ENCODE results near the gene RPL41. TPM values are rescaled to one million over a fixed set of nuclear protein-coding genes. Genes with fewer than 3 reads are reported as not detected.
"Not testable (repeated sequence)": the region's sequence is repeated elsewhere in the genome, so short reads cannot be mapped to it uniquely, and the experiment has no call there.

RPL41 gene
- 1,895 and 2,713 TPM in 2 replicates for total RNA-seq

GRCh38 chr12:56116267-56117081 lies at the start of gene RPL41:
TSS of gene RPL41 (plus strand) at chr12:56116633.
- peak; percentile 92 for DNase-seq (ENCODE audit: extremely low read depth, low read depth, low spot score)

- DNase-seq (ENCODE audit: extremely low read depth, low read depth, low spot score) = no peak
Measured at GRCh38 chr12:56071648-56072047, 44.8 kb upstream of the RPL41 start.

GRCh38 chr12:56074396-56074795 lies 42.0 kb upstream of the RPL41 start:
- DNase-seq (ENCODE audit: extremely low read depth, low read depth, low spot score) = no peak

- not testable (repeated sequence) for DNase-seq (ENCODE audit: extremely low read depth, low read depth, low spot score)
Measured at GRCh38 chr12:56077966-56078365, 38.5 kb upstream of the RPL41 start.

GRCh38 chr12:56078427-56078826 lies 38.0 kb upstream of the RPL41 start:
- DNase-seq (ENCODE audit: extremely low read depth, low read depth, low spot score) = no peak

GRCh38 chr12:56078931-56079722 lies 37.3 kb upstream of the RPL41 start:
- DNase-seq (ENCODE audit: extremely low read depth, low read depth, low spot score) = no peak

GRCh38 chr12:56079723-56080555 lies 36.5 kb upstream of the RPL41 start, which contains the start of gene ERBB3:
TSS of gene ERBB3 (plus strand) at chr12:56080165. CDS start at chr12:56080301, 136 bp downstream.
- no peak for DNase-seq (ENCODE audit: extremely low read depth, low read depth, low spot score)

GRCh38 chr12:56080556-56081138 lies 35.8 kb upstream of the RPL41 start:
- DNase-seq (ENCODE audit: extremely low read depth, low read depth, low spot score) = no peak

- DNase-seq (ENCODE audit: extremely low read depth, low read depth, low spot score) = no peak
Measured at GRCh38 chr12:56081393-56082347, 34.8 kb upstream of the RPL41 start.

GRCh38 chr12:56082382-56082781 lies 34.1 kb upstream of the RPL41 start:
- no peak for DNase-seq (ENCODE audit: extremely low read depth, low read depth, low spot score)

- no peak for DNase-seq (ENCODE audit: extremely low read depth, low read depth, low spot score)
Measured at GRCh38 chr12:56082967-56083366, 33.5 kb upstream of the RPL41 start.

- no peak for DNase-seq (ENCODE audit: extremely low read depth, low read depth, low spot score)
Measured at GRCh38 chr12:56084958-56085543, 31.4 kb upstream of the RPL41 start.

- DNase-seq (ENCODE audit: extremely low read depth, low read depth, low spot score) = no peak
Measured at GRCh38 chr12:56086096-56086495, 30.3 kb upstream of the RPL41 start.

- DNase-seq (ENCODE audit: extremely low read depth, low read depth, low spot score) = no peak
Measured at GRCh38 chr12:56086608-56087007, 29.8 kb upstream of the RPL41 start.

- no peak for DNase-seq (ENCODE audit: extremely low read depth, low read depth, low spot score)
Measured at GRCh38 chr12:56087220-56087619, 29.2 kb upstream of the RPL41 start.

- no peak for DNase-seq (ENCODE audit: extremely low read depth, low read depth, low spot score)
Measured at GRCh38 chr12:56097738-56098137, 18.7 kb upstream of the RPL41 start.

- no peak for DNase-seq (ENCODE audit: extremely low read depth, low read depth, low spot score)
Measured at GRCh38 chr12:56098592-56098991, 17.8 kb upstream of the RPL41 start.

GRCh38 chr12:56099787-56100186 lies 16.6 kb upstream of the RPL41 start:
- no peak for DNase-seq (ENCODE audit: extremely low read depth, low read depth, low spot score)

GRCh38 chr12:56101045-56101444 lies 15.4 kb upstream of the RPL41 start:
- no peak for DNase-seq (ENCODE audit: extremely low read depth, low read depth, low spot score)

All from glomerular endothelial cell (primary cell).